Coronary artery (tissue), 2 donors: ENCODE measurements around the gene HACD1.
"Not testable (repeated sequence)": the region's sequence is repeated elsewhere in the genome, so short reads cannot be mapped to it uniquely, and the experiment has no call there.

Source experiments
- DNase-seq: peaks from one replicate; pipeline ENCODE4 v3.0.0-alpha.2; 2017; ENCODE audit warnings: low spot score
- H3K27ac ChIP-seq, 2 donors: fragments of 200-600 bp; sonication (generic); one replicate each; pipeline ENCODE4 v1.5.1; 2016 to 2019
- H3K4me3 ChIP-seq: fragments of 200-600 bp; sonication (generic); 2 replicates; pipeline ENCODE4 v1.5.1; 2016; ENCODE audit warnings: mild to moderate bottlenecking, moderate library complexity
- TF ChIP-seq, protein P1 (sequence below): fragments of 200-600 bp; sonication (generic); IDR thresholded peaks from one replicate; pipeline ENCODE4 v1.5.1; 2019; ENCODE audit warnings: antibody characterized with exemption

The HACD1 gene

DNA sequence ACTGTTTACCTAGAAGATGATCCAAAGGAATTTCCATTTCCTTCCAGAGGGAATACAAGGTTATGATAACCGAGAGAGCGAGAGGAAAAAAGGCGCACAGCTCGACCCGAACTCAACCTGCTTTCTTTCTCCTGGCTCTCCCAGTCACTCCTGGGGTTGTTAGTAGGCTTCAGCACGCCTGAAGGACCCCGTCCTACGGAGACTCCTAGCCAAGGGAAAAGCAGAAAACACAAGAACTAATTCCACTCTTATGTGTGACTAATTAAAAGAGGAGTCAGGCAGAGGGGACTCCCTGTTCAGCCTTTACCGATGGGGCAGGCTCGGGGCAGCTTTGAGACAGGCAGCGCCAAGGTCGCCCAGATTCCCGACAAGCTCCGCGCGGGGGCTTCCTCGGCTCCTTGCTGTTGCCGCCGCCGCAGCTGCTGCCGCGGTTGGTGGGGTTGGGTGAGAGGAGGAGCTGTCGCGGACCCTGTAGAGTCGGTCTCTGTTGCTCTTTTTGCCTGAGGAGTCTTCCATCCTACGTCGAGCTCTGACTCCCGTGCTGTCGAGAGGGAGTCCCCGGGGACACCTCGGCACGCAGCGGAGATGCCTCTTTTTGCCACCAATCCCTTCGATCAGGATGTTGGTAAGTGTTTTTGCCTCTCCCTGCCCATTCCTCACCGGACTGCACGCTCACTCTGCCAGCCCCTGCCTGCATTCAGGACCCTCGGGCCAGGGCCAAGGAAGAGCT is 26.7 kb upstream of the HACD1 start, which contains the start of gene STAM:
Gene STAM (plus strand): TSS at position 397 of the 730 bp plus-strand sequence. CDS start 189 bp downstream, at position 586.
- peak; percentile 92 for DNase-seq
- TF ChIP-seq, protein P1, sequence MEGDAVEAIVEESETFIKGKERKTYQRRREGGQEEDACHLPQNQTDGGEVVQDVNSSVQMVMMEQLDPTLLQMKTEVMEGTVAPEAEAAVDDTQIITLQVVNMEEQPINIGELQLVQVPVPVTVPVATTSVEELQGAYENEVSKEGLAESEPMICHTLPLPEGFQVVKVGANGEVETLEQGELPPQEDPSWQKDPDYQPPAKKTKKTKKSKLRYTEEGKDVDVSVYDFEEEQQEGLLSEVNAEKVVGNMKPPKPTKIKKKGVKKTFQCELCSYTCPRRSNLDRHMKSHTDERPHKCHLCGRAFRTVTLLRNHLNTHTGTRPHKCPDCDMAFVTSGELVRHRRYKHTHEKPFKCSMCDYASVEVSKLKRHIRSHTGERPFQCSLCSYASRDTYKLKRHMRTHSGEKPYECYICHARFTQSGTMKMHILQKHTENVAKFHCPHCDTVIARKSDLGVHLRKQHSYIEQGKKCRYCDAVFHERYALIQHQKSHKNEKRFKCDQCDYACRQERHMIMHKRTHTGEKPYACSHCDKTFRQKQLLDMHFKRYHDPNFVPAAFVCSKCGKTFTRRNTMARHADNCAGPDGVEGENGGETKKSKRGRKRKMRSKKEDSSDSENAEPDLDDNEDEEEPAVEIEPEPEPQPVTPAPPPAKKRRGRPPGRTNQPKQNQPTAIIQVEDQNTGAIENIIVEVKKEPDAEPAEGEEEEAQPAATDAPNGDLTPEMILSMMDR = no peak
- Histone ChIP-seq H3K27ac (peak within 1 kb of the TSS; percentile 96 to 97), H3K4me3 (peak within 1 kb of the TSS; percentile 95)

DNA sequence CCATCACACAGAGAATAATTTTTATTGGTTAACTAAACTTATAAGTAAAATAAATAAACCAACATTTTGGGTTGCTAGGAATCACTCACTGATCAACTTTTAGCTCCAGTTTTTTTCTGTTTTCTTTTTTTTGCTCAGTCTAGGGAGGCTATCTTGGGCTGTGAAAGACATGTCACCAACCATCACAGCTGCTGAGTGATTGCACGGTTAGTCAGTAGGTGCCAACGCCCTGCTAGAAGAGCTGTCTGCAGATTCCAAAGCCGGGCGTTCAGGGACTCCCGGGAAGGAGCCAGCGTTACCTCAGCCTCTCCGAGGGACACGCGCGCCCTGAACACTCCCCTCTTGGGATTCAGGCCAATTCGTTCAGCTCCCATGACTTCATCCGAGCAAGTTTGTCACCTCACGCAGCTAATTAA is 26.2 kb upstream of the HACD1 start:
- peak; percentile 85 for DNase-seq
- Histone ChIP-seq H3K27ac (peak overlapping the region; percentile 96 to 97), H3K4me3 (peak overlapping the region; percentile 95)
- TF ChIP-seq, protein P1 = no peak

DNA sequence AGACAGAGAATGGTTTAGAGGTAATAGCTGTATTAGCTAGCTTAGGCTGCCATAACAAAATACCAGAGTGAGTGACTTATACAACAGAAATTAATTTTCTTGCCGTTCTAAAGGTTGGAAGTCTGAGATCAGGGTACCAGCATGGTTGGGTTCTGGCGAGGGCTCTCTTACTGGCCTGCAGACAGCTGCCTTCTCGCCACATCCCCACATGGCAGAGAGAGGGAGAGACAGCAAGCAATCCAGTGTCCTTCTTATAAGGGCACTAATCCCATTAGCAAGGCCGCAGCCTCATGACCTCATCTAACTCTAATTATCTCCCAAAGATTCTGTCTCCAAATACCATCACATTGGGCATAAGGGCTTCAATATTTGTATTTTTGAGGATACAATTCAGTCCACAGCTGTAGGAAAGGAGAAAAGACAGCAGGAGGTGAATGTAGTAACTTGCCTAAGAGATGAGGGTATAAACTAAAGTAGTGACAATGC is 23.2 kb upstream of the HACD1 start:
- DNase-seq = no peak
- Histone ChIP-seq H3K27ac (no peak overlapping the region), H3K4me3 (no peak overlapping the region)
- TF ChIP-seq, protein P1 = no peak

DNA sequence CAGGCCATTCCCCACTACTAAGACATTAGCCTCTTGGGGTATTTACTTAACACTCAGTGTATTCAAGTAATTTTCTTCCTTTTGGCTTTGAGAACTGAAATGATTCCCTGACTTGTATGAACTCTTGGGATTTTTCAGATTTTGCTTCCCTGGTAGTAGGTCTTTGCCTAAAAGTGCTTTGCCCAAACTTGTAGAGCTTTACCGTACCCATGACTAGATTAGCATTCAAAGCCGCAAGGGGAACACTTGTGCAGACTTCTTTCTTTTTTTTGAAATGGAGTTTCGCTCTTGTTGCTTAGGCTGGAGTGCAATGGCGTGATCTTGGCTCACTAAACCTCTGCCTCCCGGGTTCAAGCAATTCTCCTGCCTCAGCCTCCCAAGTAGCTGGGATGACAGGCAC is 20.7 kb upstream of the HACD1 start:
- no peak overlapping the region for H3K4me3 ChIP-seq
- H3K27ac ChIP-seq = no peak overlapping the region
- TF ChIP-seq, protein P1 = no peak
- no peak for DNase-seq

DNA sequence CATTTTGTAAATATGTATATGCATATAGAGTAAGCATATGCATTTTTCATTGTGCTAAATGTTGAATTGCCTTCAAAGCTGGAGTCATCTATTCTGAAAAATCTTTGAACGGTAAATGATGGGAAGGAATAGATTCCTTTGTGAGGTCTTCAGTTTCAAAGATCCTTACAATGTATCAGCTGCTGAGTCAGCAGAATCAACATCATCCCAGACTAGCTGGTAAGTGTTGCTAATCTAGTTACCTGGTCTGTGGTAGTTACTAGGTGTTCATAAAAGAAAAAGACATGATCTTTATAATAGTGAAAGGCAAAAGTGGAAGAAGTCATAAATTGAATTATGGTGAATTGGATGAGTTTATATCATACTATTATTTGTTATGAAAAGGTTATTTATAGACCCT is 16.2 kb upstream of the HACD1 start:
- TF ChIP-seq, protein P1 = no peak
- Histone ChIP-seq H3K27ac (no peak overlapping the region), H3K4me3 (no peak overlapping the region)
- no peak for DNase-seq

DNA sequence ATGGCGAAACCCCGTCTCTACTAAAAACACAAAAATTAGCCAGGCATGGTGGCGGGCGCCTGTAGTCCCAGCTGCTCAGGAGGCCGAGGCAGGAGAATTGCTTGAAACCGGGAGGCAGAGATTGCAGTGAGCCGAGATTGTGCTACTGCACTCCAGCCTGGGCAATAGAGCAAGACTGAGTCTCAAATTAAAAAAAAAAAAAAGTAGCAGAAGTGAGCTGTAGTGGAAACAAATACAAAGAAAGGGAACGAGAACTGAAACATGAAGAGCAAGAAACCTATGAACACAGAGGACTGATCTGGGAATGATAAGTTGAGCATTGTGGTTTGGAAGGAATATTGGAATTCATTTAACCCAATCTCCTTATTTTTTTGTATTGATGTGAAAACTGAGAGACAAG is 15.4 kb upstream of the HACD1 start:
- DNase-seq, H3K4me3 ChIP-seq, H3K27ac ChIP-seq: not testable (repeated sequence)

DNA sequence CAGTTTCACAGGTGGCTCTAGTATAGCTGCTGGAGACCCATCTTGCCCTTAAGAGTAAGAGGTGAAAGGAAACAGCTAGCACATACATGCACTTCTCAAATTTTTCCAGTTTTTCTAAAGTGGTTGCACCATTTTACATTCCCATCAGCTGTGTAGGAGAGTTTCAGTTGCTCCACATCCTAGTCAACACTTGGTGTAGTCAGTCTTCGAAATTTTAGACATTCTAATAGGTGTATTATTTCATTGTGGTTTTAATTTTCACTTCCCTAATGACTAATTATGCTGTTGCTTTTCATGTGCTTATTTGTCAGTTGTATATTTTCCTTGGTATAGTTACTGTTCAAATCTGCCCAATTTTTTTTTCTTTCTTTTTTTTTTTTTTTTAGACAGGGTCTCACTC is 9.5 kb upstream of the HACD1 start:
- Histone ChIP-seq H3K27ac (no peak overlapping the region), H3K4me3 (no peak overlapping the region)
- DNase-seq = no peak
- TF ChIP-seq, protein P1 = no peak
